HEK293T (cell line): Measurements from ENCODE around the gene XRCC2.
A peak's percentile ranks its signal among the peaks of the same experiment; 100 is the strongest.
"Not testable (repeated sequence)": the region's sequence is repeated elsewhere in the genome, so short reads cannot be mapped to it uniquely, and the experiment has no call there.

ENCODE experiments used
- CTCF ChIA-PET: fragments of 350-600 bp; formaldehyde crosslinking; extraction: SDS; loops from one replicate; lab custom pipeline; 2021; ENCODE audit warnings: antibody characterized with exemption, inconsistent platforms; lab: Yijun Ruan, JAX
- POLR2A ChIA-PET: fragments of 350-600 bp; formaldehyde crosslinking; extraction: SDS; loops from one replicate; lab custom pipeline; 2020; ENCODE audit warnings: antibody characterized with exemption, inconsistent platforms; lab: Yijun Ruan, JAX
- DNase-seq: peaks from one replicate; pipeline ENCODE4 v3.0.0; 2012; ENCODE audit warnings: mixed read lengths; ENCODE audit errors: extremely low spot score
- ARNT ChIP-seq: fragments of 450-650 bp; IDR thresholded peaks from 2 replicates; pipeline ENCODE4 v1.6.1; 2017; ENCODE audit warnings: mild to moderate bottlenecking
- BHLHE40 ChIP-seq: fragments of 450-650 bp; IDR thresholded peaks from 2 replicates; pipeline ENCODE4 v1.6.1; 2016; ENCODE audit warnings: mild to moderate bottlenecking, moderate library complexity, borderline replicate concordance
- CTBP1 ChIP-seq: fragments of 450-650 bp; IDR thresholded peaks from 2 replicates; pipeline ENCODE4 v1.6.1; 2016; ENCODE audit warnings: borderline replicate concordance
- ELF4 ChIP-seq: fragments of 450-650 bp; IDR thresholded peaks from 2 replicates; pipeline ENCODE4 v1.6.1; 2017; ENCODE audit warnings: antibody characterized with exemption
- FOXA1 ChIP-seq: fragments of 450-650 bp; IDR thresholded peaks from 2 replicates; pipeline ENCODE4 v1.6.1; 2016; ENCODE audit warnings: mild to moderate bottlenecking
- FOXK2 ChIP-seq: fragments of 450-650 bp; IDR thresholded peaks from 2 replicates; pipeline ENCODE4 v1.6.1; 2016; ENCODE audit warnings: mild to moderate bottlenecking
- FOXM1 ChIP-seq: fragments of 450-650 bp; IDR thresholded peaks from 2 replicates; pipeline ENCODE4 v1.6.1; 2017; ENCODE audit warnings: mild to moderate bottlenecking, borderline replicate concordance
- HDGF ChIP-seq: fragments of 450-650 bp; IDR thresholded peaks from 2 replicates; pipeline ENCODE4 v1.6.1; 2017; ENCODE audit warnings: antibody characterized with exemption, borderline replicate concordance
- L3MBTL2 ChIP-seq: fragments of 450-650 bp; conservative IDR thresholded peaks from 2 replicates; pipeline ENCODE4 v1.6.1; 2016; ENCODE audit warnings: mild to moderate bottlenecking
- LEF1 ChIP-seq: fragments of 450-650 bp; IDR thresholded peaks from 2 replicates; pipeline ENCODE4 v1.6.1; 2017; ENCODE audit warnings: mild to moderate bottlenecking, borderline replicate concordance
- NFRKB ChIP-seq: fragments of 450-650 bp; IDR thresholded peaks from 2 replicates; pipeline ENCODE4 v1.6.1; 2016; ENCODE audit warnings: mild to moderate bottlenecking, moderate library complexity
- SP1 ChIP-seq: fragments of 450-650 bp; IDR thresholded peaks from 2 replicates; pipeline ENCODE4 v1.6.1; 2017
- SUZ12 ChIP-seq: fragments of 450-650 bp; IDR thresholded peaks from 2 replicates; pipeline ENCODE4 v1.6.1; 2016; ENCODE audit warnings: mild to moderate bottlenecking
- TARDBP ChIP-seq: fragments of 450-650 bp; IDR thresholded peaks from 2 replicates; pipeline ENCODE4 v1.6.1; 2016
- ZNF384 ChIP-seq: fragments of 450-650 bp; IDR thresholded peaks from 2 replicates; pipeline ENCODE4 v1.6.1; 2016
- TF ChIP-seq, protein P1 (sequence below): fragments of 450-650 bp; IDR thresholded peaks from 2 replicates; pipeline ENCODE4 v1.6.1; 2016

XRCC2 gene

DNA sequence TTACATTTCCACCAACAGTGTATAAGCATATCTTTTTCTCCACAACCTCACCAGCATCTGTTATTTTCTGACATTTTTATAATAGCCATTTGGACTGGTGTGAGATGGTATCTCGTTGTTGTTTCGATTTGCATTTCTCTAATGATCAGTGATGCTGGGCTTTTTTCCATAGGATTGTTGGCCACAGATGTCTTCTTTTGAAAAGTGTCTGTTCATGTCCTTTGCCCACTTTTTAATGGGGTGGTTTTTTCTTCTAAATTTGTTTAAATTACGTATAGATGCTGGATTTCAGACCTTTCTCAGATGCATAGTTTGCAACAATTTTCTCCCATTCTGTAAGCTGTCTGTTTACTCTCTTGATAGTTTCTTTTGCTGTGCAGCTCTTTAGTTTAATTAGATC is 28.9 kb downstream of the XRCC2 start:
- ChIA-PET CTCF (no interaction called here), POLR2A (no interaction called here)
- DNase-seq: no peak
- TF ChIP-seq HDGF: no peak
- no peak for TF ChIP-seq ZNF384
- TF ChIP-seq FOXA1: no peak
- TF ChIP-seq NFRKB: no peak
- no peak for TF ChIP-seq FOXM1
- TF ChIP-seq TARDBP: no peak
- TF ChIP-seq ARNT: no peak
- no peak for TF ChIP-seq SUZ12
- TF ChIP-seq BHLHE40: no peak
- no peak for TF ChIP-seq FOXK2
- TF ChIP-seq LEF1: no peak
- TF ChIP-seq CTBP1: no peak
- TF ChIP-seq, protein P1, sequence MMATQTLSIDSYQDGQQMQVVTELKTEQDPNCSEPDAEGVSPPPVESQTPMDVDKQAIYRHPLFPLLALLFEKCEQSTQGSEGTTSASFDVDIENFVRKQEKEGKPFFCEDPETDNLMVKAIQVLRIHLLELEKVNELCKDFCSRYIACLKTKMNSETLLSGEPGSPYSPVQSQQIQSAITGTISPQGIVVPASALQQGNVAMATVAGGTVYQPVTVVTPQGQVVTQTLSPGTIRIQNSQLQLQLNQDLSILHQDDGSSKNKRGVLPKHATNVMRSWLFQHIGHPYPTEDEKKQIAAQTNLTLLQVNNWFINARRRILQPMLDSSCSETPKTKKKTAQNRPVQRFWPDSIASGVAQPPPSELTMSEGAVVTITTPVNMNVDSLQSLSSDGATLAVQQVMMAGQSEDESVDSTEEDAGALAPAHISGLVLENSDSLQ: no peak
- no peak for TF ChIP-seq L3MBTL2
- TF ChIP-seq ELF4: no peak
- no peak for TF ChIP-seq SP1

DNA sequence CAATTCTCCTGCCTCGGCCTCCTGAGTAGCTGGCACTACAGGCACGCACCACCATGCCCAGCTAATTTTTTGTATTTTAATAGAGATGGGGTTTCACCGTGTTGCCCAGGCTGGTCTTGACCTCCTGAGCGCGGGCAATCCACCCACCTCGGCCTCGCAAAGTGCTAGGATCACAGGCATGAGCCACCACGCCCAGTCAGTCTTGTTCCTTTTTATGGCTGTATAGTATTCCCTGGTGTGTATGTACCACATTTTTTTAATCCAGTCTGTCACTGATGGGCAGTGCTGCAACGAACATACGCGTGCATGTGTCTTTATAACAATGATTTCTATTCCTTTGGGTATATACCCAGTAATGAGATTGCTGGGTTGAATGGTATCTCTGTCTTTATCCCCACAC is 29.4 kb downstream of the XRCC2 start:
- CTCF ChIA-PET, DNase-seq, POLR2A ChIA-PET: not testable (repeated sequence)

DNA sequence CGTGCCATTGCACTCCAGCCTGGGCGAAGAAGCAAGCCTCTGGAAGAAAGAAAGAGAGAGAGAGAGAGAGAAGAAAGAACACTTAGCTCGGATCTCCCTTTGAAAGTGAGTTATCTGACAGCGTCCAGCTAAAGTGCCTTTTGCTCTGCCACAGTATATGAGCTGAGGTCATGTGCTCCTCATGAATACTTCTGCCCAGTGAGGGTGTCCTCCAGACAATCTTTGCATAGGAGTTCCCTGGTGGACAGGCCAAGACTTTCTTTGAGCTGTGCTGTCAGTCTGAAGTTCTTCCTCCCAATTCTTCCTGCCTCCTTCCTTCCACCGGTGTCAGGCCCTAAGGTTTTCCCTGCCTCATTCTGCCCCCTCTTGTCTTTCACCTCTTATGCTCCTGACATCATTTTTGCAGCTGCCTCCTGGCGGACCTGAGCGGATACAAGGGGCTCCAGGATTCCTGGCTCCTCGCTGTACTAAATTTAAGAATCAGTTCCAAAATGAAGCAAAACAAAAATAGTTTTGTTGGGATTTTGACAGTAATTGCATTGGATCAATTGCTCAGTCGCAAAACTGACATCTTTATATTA is 31.9 kb downstream of the XRCC2 start:
- ChIA-PET CTCF (no interaction called here), POLR2A (interaction anchor here (1.2 kb wide), 1 partner anchor 303 kb away, joined by 4 read pairs; no protein-coding TSS in a partner anchor)

DNA sequence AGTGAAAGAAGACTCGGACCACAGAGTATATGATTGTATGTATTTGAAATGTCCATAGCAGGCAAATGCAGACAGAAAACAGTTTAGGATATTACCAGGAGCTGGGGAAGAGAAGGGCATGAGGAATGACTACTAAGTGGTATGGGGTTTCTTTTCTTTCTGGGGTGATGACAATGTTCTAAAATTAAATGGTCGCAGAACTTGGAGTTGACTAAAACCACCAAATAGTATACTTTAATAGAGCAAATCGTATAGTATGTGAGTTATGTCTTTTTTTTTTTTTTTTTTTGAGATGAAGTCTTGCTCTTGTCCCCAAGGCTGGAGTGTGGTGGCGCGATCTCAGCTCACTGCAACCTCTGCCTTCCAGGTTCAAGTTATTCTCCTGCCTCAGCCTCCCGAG is 34.6 kb downstream of the XRCC2 start:
- TF ChIP-seq ZNF384 (0 out of 2 replicates have a peak, but pooled peaks have one; percentile 10), FOXA1 (no peak), FOXM1 (no peak), CTBP1 (no peak), LEF1 (no peak), SUZ12 (no peak), L3MBTL2 (no peak)
- DNase-seq: no peak
- CTCF ChIA-PET: no interaction called here
- POLR2A ChIA-PET: no interaction called here

More for the DNA sequence above, 31.9 kb downstream of the XRCC2 start:
- no peak for TF ChIP-seq TARDBP
- no peak for DNase-seq

DNA sequence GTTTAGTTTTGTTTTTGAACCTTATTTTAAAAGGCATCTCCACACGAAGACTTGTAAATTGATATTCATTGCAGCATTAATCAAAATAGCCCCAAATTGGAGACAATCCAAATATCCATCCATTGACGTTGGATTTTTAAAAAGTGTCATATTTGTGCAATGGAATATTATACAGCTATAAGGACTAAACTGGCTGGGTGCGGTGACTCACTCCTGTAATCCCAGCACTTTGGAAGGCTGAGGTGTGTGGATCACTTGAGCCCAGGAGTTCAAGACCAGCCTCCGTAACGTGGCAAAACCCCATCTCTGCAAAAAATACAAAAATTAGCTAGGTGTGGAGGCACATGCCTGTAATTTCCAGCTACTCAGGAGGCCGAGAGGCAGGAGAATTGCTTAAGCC is 35.1 kb downstream of the XRCC2 start:
- TF ChIP-seq L3MBTL2: no peak
- no peak for TF ChIP-seq ZNF384
- TF ChIP-seq SUZ12: no peak
- TF ChIP-seq, protein P1: no peak
- no peak for TF ChIP-seq HDGF
- TF ChIP-seq SP1: no peak
- no peak for TF ChIP-seq ELF4
- ChIA-PET POLR2A (no interaction called here), CTCF (no interaction called here)
- DNase-seq: no peak

DNA sequence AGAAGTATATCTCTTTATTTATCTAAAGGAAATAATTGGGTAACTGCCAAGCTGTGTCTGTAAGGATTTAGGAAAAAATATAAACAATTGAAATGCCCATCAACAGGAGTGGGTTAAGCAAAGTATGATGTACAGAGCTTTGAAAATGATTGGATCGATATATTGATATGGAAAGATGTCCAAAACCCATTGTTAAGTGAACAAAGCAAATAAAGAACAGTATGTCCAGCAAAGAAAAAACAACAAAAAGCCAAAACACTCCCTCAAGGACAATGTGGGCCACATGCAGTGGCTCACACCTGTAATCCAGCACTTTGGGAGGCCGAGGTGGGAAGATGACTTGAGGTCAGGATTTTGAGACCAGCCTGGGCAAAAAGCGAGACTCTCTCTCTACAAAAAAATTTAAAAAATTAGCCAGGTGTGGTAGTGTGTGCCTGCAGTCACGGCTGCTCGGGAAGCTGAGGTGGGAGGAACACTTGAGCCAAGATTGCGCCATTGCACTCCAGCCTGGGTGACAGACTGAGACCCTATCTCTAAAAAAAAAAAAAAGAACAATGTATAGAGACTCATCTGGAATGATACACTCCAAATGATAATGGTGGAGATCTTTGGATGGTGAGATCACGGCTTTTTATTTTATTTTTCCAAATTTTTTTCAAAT is 37.9 kb downstream of the XRCC2 start:
- no peak for DNase-seq
- ChIA-PET CTCF (interaction anchor here (0.6 kb wide), 1 partner anchor 50 kb away, joined by 3 read pairs; no protein-coding TSS in a partner anchor), POLR2A (no interaction called here)
- no peak for TF ChIP-seq TARDBP
- no peak for TF ChIP-seq FOXK2
- TF ChIP-seq HDGF: no peak
- no peak for TF ChIP-seq SUZ12
- TF ChIP-seq SP1: no peak
- TF ChIP-seq LEF1: no peak
- TF ChIP-seq ELF4: no peak
- no peak for TF ChIP-seq ZNF384
- TF ChIP-seq NFRKB: no peak
- TF ChIP-seq BHLHE40: no peak
- no peak for TF ChIP-seq ARNT
- TF ChIP-seq, protein P1: no peak
- no peak for TF ChIP-seq FOXM1
- TF ChIP-seq L3MBTL2: no peak
- no peak for TF ChIP-seq FOXA1
- TF ChIP-seq CTBP1: no peak

GRCh38 chr7:152637161-152637560 is 38.8 kb downstream of the XRCC2 start:
- TF ChIP-seq LEF1 (no peak), FOXK2 (no peak), ARNT (no peak), ZNF384 (no peak), NFRKB (no peak), BHLHE40 (no peak), SUZ12 (no peak), FOXA1 (no peak)

More at GRCh38 chr7:152637161-152637560, 38.8 kb downstream of the XRCC2 start:
- DNase-seq: no peak
- POLR2A ChIA-PET: no interaction called here
- CTCF ChIA-PET: no interaction called here
